GM21528 (cell line): ENCODE results near the gene LUC7L3.

Experiments
- ATAC-seq: cut with Tn5 transposase; IDR thresholded peaks from one replicate; pipeline ENCODE4 v1.9.1; 2021; ENCODE audit warnings: mild to moderate bottlenecking, moderate library complexity; ENCODE audit not compliant: unreplicated experiment, low FRiP score

Gene LUC7L3

DNA sequence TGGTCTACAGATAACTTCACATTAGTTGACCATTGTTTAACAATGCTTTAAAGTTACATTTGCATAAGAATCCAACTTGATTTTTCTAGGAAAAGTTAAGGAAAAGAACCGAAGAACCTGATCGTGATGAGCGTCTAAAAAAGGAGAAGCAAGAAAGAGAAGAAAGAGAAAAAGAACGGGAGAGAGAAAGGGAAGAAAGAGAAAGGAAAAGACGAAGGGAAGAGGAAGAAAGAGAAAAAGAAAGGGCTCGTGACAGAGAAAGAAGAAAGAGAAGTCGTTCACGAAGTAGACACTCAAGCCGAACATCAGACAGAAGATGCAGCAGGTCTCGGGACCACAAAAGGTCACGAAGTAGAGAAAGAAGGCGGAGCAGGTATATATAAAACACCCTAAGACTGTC, 26.2 kb downstream of the LUC7L3 start:
- ATAC-seq, result no peak

DNA sequence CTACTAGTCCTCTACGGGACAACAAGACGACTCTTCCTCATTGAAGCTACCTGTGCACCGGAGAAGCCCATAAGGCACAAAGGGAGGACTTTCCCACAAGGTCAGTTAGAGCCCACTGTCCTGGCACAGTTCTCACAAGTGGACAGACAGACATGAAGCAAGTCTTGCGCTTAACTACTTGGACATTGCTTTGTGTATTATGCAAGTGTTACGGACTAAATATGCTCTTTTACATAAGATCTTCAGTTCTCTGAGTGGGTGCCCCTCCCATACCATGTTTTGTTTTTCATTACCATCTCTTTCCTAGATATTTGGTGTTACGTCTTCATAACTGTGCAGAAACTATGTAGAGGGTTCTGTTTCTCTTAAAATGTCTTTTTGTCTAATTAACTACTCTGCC, 29.8 kb downstream of the LUC7L3 start:
- ATAC-seq, result no peak

DNA sequence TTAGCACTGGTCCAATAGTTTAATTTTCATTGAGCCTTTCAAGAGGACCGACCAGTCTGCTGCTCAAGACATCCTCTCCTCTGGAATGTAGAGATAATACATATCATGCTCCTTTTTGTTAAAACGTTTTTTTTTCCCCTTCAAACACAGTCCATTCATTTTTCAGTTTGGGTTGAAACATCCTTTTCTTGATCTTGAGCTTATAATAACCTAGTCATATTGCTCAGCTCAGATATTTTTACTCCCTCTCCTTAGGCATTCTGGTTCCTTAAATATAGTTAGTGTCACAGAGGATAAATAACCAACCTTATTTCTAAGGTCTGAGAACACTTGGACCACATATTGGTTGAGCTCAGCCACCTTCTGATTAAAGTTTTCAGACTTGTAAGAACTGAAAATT, 35.1 kb downstream of the LUC7L3 start:
- no peak for ATAC-seq

DNA sequence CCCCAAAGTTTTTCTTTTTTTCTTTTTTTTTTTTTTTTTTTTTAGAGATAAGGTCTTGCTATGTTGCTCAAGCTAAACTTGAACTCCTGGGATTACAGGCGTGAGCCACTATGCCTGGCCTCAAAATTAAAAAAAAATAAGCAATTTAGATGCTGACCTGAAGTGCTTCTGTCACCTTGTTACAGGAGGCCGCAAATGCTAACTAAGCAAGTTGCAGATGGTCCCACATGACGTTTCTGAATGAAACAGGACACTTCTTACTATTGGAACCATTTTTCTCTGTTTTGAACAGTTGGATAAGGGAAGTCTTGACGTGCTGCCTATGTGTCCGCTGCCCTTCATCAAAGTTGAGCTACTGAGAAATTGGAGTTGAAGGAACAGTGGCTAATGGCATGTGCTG, 39.1 kb downstream of the LUC7L3 start:
- no peak for ATAC-seq

DNA sequence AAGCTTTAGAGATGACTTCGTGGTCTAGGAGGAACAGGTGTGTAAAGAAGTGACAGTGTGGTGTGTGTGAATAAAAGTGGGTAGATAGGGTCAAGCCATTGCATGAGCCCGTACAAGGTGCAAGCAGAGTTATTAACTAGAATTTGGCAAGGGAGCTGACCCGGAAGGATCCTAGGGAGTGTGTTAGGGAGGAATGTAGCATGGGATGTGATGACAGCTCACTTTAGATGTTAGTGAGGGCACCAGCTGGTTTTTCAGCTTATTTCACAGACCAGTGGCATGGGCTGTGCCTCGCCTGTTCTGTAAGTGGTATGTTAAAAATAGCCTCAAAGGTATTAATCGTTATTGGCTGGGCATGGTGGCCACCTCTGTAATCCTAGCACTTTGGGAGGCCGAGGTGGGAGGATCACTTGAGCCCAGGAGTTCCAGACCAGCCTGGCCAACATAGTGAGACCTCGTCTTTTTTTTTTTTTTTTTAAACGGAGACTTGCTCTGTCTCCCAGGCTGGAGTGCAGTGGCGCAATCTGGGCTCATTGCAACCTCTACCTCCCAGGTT, 39.7 kb downstream of the LUC7L3 start:
- no peak for ATAC-seq

DNA sequence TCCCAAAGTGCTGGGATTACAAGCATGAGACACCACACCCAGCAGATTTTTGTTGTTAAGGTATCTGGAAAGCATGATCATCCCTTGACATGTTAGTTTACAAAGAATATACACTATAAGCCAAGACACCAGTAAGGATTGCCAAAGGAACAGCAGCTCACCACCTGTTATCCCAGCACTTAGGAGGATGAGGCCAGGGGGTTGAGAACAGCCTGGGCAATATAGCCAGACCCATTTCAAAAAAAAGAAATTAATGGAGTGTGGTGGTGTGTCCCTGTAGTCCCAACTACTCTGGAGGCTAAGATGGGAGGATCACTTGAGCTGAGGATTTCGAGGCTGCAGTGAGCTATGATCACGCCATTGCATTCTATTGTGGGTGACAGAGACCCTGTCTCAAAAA, 42.8 kb downstream of the LUC7L3 start:
- no peak for ATAC-seq

DNA sequence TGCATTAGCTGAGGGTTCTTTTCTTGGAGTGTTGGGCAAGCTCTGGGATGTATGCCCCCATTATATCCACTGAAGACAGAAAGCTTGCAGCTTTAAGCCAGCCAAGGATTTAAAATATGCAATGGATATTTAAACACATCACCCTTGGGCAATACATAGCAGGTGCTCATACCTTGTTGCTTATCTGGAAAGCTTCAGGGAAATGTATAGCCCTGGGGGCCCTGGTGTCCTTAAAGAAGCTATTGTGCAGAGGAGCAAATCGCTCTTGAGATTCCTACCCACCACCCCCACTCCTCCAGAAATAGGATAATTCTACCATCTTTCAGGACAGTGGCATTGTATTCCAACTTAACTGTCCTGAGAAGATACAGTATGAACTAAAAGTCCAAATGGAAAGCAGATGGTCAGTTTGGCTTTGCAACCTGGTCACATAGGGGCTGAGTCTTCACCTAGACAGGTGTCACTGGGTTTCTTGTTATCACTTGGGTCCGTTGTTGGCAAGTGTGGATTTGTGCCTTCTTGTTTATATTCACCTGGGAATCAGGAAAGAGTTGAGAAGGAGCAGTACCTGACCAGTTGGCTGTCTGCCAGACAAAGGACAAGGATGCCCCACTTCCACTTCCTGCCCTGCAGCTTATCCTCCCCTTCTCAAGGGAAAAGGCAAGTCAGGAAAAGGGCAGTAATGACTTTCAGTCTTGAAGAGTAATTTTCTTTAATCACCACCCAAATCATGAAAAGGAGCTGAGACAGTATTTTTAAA, 44.5 kb downstream of the LUC7L3 start:
- ATAC-seq, result no peak

DNA sequence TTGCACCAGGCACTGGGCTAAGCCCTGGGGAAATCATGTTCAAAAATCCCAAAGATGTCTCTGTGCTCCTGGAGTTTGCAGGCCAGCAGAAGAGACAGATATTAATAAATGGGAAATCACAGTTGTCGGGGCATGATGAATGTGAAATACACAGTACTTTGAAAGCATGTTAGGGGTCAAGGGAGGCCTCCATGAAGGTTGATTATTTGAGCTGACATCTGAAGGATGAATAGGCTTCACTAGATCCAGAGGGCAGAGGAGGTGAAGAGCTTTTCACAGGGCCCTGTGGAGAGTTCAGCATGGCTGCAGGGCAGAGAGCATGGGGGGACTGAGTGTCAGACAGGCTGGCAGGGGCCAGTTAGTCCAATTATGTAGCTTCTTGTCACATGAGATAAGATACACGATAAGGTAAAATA, 45.3 kb downstream of the LUC7L3 start:
- no peak for ATAC-seq

DNA sequence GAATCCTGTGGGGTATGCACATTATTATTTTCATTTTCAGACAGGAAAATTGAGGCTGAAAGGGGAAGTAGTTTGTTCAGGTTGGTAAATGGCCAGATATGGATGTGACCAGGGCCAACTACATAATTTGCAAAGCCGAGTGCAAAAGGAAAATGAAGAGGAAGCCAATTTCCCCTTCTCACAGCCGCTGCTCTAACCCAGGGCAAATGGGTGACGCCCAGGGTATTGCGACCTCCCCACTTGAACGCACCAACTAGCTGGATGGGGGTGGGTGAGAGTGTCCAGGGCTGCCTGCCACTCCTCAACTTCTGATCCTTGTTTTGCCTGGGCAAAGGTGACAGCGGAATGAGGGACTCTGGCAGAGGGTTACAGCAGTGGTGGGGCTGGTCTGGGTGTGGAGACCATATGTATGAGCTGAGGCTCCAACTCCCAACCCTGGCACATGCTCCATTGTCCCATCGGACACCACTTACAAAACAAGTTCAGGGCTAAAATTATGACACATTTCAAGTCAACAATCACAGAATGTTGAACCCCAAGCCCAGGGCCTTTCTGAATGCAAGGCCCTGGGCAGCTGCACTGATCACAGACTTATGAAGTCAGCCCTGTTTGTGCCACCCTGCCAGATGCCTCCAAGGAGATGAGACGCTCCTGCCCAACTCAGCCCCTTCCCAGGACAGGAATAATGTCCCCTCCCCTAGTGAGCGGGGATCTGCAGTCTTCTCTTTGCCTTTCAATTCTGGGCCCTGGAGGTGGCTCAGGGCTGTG, 46.2 kb downstream of the LUC7L3 start:
- no peak for ATAC-seq

DNA sequence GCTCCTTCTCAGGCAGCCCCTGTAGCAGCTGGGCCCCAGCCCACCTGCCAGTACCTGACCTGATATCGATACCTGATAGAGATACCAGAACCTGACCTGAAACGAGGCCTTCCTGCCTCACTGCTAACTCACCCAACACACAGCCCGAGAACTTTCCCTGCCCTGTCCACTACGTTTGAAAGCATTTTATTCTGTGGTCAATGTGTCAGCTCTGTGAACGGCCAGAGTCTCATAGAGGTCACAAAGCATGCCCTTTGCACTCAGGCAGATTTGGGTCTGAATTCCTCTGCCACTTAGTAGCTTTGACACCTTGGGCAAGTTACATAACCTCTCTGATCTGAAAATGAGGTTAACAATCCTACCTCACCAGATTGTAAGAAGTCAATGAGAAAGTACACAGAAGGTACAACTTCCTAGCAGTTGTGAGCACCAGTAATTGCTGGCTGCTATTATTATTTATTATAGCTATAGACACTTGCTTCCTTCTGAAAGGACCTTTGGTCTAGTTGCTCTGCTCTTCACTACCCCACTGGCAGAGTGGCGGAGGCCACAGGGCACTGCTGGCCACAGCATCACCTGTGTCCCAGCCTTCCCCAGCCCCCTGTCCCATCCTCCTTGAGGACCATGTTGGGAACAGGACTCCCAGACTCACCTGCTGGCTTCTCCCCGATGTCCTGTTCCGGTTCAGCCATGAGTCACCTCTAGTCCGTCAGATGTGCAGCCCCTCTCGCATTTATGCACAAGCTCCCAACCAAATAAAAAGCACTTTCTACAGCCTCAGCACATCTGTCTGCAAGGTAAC, 47.0 kb downstream of the LUC7L3 start:
- no peak for ATAC-seq

DNA sequence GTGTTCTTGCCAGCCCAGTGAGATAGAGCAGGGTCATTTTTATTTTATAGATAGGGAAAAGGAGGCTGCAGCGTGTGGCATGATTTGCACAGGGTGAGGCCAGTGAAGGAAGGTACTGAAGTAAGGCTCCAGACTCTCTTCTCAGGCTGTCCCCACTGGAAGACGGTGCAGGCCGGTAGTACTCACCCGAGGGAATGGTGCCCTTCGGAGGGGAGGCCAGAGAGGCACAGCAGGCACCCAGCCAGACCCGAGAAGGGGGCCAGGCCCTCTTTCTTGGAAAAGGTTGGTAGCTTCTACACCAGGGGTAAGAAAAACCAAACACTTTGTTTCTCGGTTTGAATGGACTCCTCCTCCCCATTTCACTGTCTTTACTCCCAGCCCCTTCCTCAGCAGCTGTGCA, 47.6 kb downstream of the LUC7L3 start:
- ATAC-seq, result no peak

DNA sequence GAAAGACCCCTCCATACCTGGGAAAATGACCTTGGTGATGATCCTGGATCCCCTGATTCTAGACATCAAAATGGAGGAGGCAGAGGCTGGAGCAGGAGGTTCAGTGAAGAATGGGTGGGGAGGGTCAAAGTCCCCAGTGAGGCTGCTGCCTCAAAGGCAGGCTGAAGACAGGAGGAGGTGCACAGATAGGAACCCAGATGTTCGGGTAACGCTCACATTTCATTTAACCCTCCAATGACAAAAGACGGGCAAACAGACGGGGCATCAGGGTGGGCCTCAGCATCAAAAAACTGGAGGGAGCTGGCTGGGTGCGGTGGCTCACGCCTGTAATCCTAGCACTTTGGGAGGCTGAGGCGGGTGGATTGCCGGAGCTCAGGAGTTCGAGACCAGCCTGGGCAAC, 48.0 kb downstream of the LUC7L3 start, which contains the start of gene ANKRD40CL:
ANKRD40CL (minus strand) TSS at position 73 of the 400 bp plus-strand sequence. CDS start 605 bp downstream, outside the sequence.
- ATAC-seq, result no peak

DNA sequence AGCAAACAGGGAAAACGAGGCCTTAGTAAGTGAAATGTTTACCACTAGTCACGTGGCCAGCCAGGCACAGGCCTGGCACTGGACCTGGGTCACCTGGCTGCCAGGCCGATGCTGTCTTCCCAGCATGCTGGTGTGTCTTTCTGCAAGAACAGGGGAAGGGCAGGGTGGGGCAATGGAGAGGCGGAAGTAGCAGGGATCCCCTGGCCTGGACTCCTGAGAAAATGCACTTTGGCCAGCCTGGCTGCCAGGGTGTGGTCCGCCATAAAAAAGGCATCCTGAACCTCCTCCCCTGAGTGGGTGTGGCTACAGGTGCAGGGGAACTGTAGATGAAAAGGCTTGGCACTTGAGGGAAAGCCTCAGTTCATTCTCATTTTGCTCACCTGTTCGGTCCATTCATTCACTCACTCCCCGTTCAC, 49.0 kb downstream of the LUC7L3 start:
- no peak for ATAC-seq

DNA sequence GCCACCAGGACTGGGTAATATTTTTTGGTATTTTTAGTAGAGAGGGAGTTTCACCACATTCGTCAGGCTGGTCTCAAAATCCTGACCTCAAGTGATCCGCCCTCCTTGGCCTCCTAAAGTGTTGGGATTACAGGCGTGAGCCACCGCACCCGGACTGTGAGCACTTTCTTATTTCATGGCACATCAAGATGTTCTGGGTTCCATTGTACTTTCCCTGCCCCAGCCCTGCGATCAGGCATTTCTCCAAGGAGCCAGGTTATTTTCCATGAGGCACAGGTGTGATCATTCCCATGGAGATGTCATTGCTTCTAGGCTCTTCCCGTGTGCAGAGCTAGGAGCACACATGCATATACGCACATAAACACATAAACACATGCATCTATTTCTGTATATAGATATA, 50.5 kb downstream of the LUC7L3 start:
- no peak for ATAC-seq

DNA sequence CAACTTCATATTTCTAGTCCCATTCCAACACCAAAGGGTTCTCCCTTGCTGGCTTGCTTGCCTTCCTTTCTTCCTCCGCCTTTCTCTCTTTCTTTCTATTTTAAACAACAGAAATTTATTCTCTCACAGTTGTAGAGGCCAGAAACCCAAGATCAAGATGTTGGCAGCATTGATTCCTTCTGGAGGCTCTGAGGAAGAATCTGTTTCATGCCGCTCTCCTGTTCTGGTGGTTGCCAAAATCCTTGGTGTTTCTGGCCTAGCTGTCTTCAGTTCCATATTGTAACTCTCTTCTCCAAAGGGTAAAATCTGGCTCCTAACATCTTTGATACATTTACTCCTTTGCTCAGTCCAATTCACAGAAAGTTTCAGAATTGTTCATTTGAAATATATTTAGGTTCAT, 50.9 kb downstream of the LUC7L3 start:
- ATAC-seq, result no peak

DNA sequence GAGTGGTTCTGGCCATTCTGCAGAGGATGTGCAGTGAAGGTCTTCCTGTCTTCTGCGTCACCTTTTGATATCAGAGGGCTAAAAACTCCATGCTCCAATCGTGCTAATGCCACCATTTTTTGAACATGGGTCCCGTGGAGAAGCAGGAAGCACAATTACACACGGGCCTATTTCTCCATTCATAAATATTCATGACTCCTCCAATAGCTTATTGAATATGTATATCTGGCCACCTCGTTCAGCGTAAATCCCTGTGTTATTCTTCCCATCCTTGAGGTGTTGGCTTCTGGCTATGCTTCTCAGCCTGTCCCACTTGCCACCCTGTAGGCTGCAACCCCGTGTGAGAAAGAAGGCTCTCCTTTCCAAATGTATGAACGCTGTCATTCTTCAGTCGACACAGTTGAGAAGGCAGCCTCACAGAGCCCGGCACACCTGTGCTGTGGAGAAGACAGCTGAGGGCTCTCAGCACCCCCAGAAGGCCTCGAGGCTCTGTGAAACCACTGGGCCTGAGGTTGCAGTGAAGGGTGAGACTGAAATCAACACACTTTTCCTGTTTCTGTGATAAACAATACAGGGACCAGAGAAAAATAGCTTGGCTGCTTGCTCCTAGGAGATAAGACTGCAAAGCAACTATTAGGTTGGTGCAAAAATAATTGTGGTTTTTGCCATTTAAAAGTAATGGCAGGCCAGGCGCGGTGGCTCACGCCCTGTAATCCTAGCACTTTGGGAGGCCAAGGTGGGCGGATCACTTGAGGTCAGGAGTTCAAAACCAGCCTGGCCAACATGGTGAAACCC, 52.8 kb downstream of the LUC7L3 start:
- peak; percentile 71 for ATAC-seq

DNA sequence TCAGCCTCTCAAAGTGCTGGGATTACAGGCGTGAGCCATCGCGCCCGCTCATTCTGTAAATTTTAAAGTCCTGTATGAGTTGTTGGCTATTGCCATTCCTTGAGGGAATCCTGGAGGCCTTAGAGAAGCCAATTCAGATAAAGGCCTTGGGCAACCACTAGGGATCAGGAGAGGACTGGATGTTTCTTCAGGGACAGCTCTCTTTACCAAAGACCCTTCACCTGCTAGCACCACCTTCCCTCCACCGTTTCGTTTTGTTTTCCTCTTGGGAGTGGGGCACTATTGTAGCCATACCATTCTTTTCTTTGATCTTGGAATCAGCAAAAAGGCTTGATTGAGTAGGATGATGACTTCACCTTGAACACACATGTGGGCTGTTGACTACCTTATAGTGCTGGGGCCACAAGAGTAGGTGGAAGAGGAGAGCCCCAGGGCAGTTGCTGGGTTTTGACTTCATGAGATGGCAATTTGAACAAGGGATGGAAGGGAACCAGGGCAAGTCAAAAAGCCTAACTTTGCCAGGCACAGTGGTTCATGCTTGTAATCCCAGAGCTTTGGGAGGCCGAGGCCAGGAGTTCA, 54.9 kb downstream of the LUC7L3 start:
- no peak for ATAC-seq

DNA sequence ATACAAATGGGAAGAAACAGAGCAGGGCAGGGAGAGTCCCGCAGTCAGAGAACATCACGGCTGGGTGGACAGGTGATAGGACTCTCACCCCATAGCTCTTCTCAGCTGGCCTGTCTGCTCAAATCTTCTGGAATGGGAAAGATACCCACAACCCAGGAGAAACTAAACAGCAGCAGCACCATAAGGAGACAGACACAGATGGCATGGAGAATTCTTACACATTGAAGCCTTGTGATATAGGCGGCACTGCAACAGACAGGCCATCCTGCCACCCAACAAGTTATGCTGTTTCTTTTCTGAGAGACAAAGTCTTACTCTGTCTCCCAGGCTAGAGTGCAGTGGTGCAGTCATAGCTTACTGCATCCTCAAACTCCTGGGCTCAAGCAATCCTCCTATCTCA, 56.5 kb downstream of the LUC7L3 start:
- ATAC-seq, result no peak

DNA sequence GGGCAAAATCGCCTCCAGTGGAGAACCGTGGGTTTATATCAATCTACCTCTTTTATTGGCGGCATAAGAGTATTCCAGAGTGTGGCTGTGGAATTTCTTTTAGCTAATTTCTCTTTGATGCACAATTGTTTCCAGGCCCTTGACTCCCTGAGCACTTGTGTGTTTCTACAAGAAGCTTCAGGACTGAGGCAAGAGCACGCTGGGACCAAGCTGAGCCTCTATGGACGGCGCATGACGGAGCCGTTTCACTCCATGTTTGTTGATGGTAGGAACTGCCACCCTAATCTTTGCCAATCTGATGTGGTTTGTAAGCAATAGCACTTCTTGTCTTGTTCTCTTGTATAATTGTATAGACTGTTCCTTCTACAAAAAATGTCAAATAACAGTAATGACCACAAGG, 59.1 kb downstream of the LUC7L3 start:
- no peak for ATAC-seq

DNA sequence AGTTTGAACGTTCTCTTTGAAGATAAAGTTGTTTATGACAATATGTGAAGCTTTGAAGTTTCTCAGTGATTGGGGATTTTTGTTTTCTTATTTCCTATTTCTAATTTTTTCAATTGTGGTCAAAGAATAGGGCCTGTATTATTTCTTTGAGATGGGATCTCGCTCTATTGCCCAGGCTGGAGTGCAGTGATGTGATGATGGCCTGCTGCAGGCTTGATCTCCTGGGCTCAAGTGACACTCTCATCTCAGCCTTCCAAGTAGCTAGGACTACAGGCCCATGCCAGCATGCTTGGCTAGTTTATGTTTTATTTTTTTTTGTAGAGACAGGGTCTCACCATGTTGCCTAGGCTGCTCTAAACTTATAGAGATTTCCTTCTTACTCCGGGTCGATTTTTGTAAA, 59.6 kb downstream of the LUC7L3 start:
- no peak for ATAC-seq
